GM19467 (cell line): ENCODE data around the gene SH3GLB2.

ENCODE experiments used
- ATAC-seq: cut with Tn5 transposase; IDR thresholded peaks from one replicate; pipeline ENCODE4 v1.9.1; 2021; ENCODE audit warnings: mild to moderate bottlenecking, moderate library complexity; ENCODE audit not compliant: unreplicated experiment

SH3GLB2 gene

GRCh38 chr9:129023036-129023907 is 4.9 kb downstream of the SH3GLB2 start:
- no peak for ATAC-seq

GRCh38 chr9:129022037-129022436 is 6.1 kb downstream of the SH3GLB2 start:
- ATAC-seq: no peak

- peak; percentile 65 for ATAC-seq
Observed at GRCh38 chr9:129021091-129021490, 7.0 kb downstream of the SH3GLB2 start.

- no peak for ATAC-seq
Observed at GRCh38 chr9:129014608-129015007, 13.5 kb downstream of the SH3GLB2 start.

GRCh38 chr9:129014124-129014523 is 14.0 kb downstream of the SH3GLB2 start:
- ATAC-seq: no peak

GRCh38 chr9:129013674-129014073 is 14.5 kb downstream of the SH3GLB2 start:
- ATAC-seq: no peak

- ATAC-seq: no peak
Observed at GRCh38 chr9:129012893-129013448, 15.2 kb downstream of the SH3GLB2 start.

- no peak for ATAC-seq
Observed at GRCh38 chr9:129012343-129012742, 15.8 kb downstream of the SH3GLB2 start.

GRCh38 chr9:129011761-129012181 is 16.4 kb downstream of the SH3GLB2 start:
- no peak for ATAC-seq

GRCh38 chr9:129011170-129011569 is 17.0 kb downstream of the SH3GLB2 start:
- no peak for ATAC-seq

GRCh38 chr9:129010267-129010975 is 17.7 kb downstream of the SH3GLB2 start:
- no peak for ATAC-seq

- no peak for ATAC-seq
Observed at GRCh38 chr9:129009584-129010141, 18.5 kb downstream of the SH3GLB2 start.

- ATAC-seq: no peak
Observed at GRCh38 chr9:129008986-129009583, 19.0 kb downstream of the SH3GLB2 start.

- no peak for ATAC-seq
Observed at GRCh38 chr9:129008469-129008965, 19.6 kb downstream of the SH3GLB2 start.

- no peak for ATAC-seq
Observed at GRCh38 chr9:129007766-129008468, 20.2 kb downstream of the SH3GLB2 start.

GRCh38 chr9:129007035-129007765 is 20.9 kb downstream of the SH3GLB2 start:
- no peak for ATAC-seq

- ATAC-seq: no peak
Observed at GRCh38 chr9:129006328-129007034, 21.6 kb downstream of the SH3GLB2 start.

GRCh38 chr9:129005336-129005997 is 22.7 kb downstream of the SH3GLB2 start:
- no peak for ATAC-seq
